HepG2 (cell line): ENCODE results near the gene PRIMPOL. TPM values are rescaled to one million over a fixed set of nuclear protein-coding genes. Genes with fewer than 3 reads are reported as not detected.

Experiments used
- CREB3 ChIP-seq: sonication (generic); formaldehyde crosslinking; IDR thresholded peaks from 2 replicates; pipeline ENCODE4 v1.5.0; 2020; ENCODE audit warnings: missing genetic modification reagents
- HOXA3 ChIP-seq: sonication (generic); formaldehyde crosslinking; IDR thresholded peaks from 2 replicates; pipeline ENCODE4 v1.5.0; 2020; ENCODE audit warnings: missing genetic modification reagents
- HOXA7 ChIP-seq: sonication (generic); formaldehyde crosslinking; IDR thresholded peaks from 2 replicates; pipeline ENCODE4 v1.8.1; 2022; ENCODE audit warnings: mild to moderate bottlenecking, missing genetic modification reagents, moderate library complexity
- MED1 ChIP-seq: sonication (generic); formaldehyde crosslinking; IDR thresholded peaks from 2 replicates; pipeline ENCODE4 v1.4.0; 2020; ENCODE audit warnings: missing genetic modification reagents
- STAG1 ChIP-seq: sonication (generic); formaldehyde crosslinking; IDR thresholded peaks from 2 replicates; pipeline ENCODE4 v1.4.0; 2020; ENCODE audit warnings: missing genetic modification reagents
- ZFP82 ChIP-seq: sonication (generic); formaldehyde crosslinking; IDR thresholded peaks from 2 replicates; pipeline ENCODE4 v1.5.1; 2020; ENCODE audit warnings: mild to moderate bottlenecking, missing genetic modification reagents, borderline replicate concordance
- ZNF558 ChIP-seq: sonication (generic); formaldehyde crosslinking; IDR thresholded peaks from 2 replicates; pipeline ENCODE4 v1.9.0; 2022; ENCODE audit warnings: mild to moderate bottlenecking, missing genetic modification reagents, borderline replicate concordance
- polyA plus RNA-seq, 8 experiments: library from polyadenylated mRNA; depleted of rRNA in 3 of 8; stranded (reverse) in 7 of 8; unstranded in 1 of 8; fragments of >200 nt; fragmentation: Illumina TruSeq in 4 of 8; extraction: Trizol in 4 of 8; gene quantifications; 2 replicates each; pipeline versions ENCODE4 v1.2.1 to v1.2.3, GENCODE V29; 2011 to 2016; ENCODE audit warnings: low read depth in 4 of 8, missing spikeins in 1 of 8, mixed read lengths in 1 of 8; ENCODE audit not compliant: insufficient read depth in 1 of 8
- total RNA-seq, 5 experiments: library from RNA; depleted of rRNA; stranded (reverse); fragments of >200 nt; fragmentation: Illumina TruSeq; extraction: Trizol; gene quantifications; 2 replicates each; pipeline ENCODE4 v1.2.3, GENCODE V29; 2016; ENCODE audit warnings: low read depth in 1 of 5
- TF ChIP-seq, protein P1 (sequence below): sonication (generic); formaldehyde crosslinking; IDR thresholded peaks from 2 replicates; pipeline ENCODE4 v1.5.0; 2020; ENCODE audit warnings: missing genetic modification reagents
- TF ChIP-seq, protein P2 (sequence below): sonication (generic); formaldehyde crosslinking; IDR thresholded peaks from 2 replicates; pipeline ENCODE4 v1.9.0; 2022; ENCODE audit warnings: missing genetic modification reagents, mild to moderate bottlenecking, borderline replicate concordance
- TF ChIP-seq, protein P3 (sequence below): sonication (generic); formaldehyde crosslinking; IDR thresholded peaks from 2 replicates; pipeline ENCODE4 v1.5.1; 2020; ENCODE audit warnings: mild to moderate bottlenecking, missing genetic modification reagents
- TF ChIP-seq, protein P4 (sequence below), 2 experiments: IDR thresholded peaks; 2 replicates each; pipeline ENCODE4 v1.6.1; 2011 to 2012; ENCODE audit warnings: low read length in 2 of 2, borderline replicate concordance in 1 of 2, low read depth in 1 of 2, mild to moderate bottlenecking in 1 of 2, moderate library complexity in 1 of 2

The PRIMPOL gene
- total and polyA plus RNA-seq, 2 of the 13 experiments (the other 11 are each of a cell fraction or from before 2014, with no cell fraction given): 7.3 to 11.0 TPM

DNA sequence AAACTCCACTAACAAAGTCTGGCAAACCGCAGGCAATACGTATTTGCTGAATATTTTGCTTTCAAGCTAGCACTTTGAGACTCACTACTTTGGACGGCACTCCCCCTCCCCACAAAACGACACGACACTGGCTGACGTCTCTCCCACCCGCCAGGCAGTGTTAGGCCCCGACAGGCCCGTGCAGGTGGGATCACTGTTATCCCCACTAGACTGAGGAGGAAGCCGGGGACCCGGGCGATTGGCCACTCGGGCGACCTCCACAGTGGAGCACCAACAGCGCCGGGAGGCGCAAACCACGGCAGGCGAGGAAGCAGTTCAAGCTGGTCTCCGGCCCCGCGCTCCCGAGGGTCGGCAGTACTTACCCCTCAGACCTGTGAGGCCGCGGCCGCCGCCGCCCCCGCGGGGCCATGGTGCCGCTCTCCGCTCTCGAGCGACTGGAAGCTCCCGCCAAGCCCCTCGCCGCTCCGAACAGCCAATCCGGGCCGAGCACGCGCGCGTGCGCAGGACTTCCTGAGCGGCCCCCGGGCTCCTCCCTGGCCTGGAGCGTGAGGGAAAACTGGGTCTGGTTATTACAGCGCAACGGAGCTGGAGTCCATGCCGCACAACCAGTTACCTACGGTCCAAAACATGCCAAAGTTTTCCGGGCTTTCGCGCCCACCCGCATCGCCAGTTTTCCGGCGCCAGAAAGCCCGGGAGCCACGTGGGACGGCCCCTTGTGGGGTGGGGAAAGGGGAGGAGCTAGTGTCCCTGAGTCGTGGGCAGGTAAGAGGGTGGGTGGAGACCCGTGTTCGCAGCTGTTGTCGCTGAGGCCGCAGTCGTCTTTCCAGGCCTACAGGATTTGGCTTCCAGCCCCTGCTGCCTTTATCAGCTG is 84.4 kb downstream of the PRIMPOL start, which contains the start of gene CENPU (continued):
- TF ChIP-seq STAG1 (CRISPR knock-in tag): peak; percentile 38
- TF ChIP-seq, protein P1, sequence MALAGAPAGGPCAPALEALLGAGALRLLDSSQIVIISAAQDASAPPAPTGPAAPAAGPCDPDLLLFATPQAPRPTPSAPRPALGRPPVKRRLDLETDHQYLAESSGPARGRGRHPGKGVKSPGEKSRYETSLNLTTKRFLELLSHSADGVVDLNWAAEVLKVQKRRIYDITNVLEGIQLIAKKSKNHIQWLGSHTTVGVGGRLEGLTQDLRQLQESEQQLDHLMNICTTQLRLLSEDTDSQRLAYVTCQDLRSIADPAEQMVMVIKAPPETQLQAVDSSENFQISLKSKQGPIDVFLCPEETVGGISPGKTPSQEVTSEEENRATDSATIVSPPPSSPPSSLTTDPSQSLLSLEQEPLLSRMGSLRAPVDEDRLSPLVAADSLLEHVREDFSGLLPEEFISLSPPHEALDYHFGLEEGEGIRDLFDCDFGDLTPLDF (CRISPR knock-in tag): peak; percentile 99
- 0 out of 2 replicates have a peak, but pooled peaks have one; percentile 66 for TF ChIP-seq CREB3 (CRISPR knock-in tag)
- TF ChIP-seq, protein P2, sequence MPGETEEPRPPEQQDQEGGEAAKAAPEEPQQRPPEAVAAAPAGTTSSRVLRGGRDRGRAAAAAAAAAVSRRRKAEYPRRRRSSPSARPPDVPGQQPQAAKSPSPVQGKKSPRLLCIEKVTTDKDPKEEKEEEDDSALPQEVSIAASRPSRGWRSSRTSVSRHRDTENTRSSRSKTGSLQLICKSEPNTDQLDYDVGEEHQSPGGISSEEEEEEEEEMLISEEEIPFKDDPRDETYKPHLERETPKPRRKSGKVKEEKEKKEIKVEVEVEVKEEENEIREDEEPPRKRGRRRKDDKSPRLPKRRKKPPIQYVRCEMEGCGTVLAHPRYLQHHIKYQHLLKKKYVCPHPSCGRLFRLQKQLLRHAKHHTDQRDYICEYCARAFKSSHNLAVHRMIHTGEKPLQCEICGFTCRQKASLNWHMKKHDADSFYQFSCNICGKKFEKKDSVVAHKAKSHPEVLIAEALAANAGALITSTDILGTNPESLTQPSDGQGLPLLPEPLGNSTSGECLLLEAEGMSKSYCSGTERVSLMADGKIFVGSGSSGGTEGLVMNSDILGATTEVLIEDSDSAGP: peak; percentile 97
- TF ChIP-seq HOXA3 (CRISPR knock-in tag): peak; percentile 91
- TF ChIP-seq MED1 (CRISPR knock-in tag): peak; percentile 93
- TF ChIP-seq ZFP82 (CRISPR knock-in tag): peak; percentile 85; the same call in 1 of the 2 replicates
- TF ChIP-seq ZNF558 (CRISPR knock-in tag): peak; percentile 45; the same call in 1 of the 2 replicates
- TF ChIP-seq, protein P3, sequence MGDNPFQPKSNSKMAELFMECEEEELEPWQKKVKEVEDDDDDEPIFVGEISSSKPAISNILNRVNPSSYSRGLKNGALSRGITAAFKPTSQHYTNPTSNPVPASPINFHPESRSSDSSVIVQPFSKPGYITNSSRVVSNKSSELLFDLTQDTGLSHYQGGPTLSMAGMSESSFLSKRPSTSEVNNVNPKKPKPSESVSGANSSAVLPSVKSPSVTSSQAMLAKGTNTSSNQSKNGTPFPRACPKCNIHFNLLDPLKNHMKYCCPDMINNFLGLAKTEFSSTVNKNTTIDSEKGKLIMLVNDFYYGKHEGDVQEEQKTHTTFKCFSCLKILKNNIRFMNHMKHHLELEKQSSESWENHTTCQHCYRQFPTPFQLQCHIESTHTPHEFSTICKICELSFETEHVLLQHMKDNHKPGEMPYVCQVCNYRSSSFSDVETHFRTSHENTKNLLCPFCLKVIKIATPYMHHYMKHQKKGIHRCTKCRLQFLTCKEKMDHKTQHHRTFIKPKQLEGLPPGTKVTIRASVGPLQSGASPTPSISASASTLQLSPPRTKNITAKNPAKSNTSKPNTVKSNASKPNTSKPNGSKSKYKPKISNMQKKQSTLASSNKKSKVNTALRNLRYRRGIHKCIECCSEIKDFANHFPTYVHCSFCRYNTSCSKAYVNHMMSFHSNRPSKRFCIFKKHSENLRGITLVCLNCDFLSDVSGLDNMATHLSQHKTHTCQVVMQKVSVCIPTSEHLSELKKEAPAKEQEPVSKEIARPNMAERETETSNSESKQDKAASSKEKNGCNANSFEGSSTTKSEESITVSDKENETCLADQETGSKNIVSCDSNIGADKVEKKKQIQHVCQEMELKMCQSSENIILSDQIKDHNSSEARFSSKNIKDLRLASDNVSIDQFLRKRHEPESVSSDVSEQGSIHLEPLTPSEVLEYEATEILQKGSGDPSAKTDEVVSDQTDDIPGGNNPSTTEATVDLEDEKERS (CRISPR knock-in tag): peak; percentile 91
- TF ChIP-seq, protein P4, sequence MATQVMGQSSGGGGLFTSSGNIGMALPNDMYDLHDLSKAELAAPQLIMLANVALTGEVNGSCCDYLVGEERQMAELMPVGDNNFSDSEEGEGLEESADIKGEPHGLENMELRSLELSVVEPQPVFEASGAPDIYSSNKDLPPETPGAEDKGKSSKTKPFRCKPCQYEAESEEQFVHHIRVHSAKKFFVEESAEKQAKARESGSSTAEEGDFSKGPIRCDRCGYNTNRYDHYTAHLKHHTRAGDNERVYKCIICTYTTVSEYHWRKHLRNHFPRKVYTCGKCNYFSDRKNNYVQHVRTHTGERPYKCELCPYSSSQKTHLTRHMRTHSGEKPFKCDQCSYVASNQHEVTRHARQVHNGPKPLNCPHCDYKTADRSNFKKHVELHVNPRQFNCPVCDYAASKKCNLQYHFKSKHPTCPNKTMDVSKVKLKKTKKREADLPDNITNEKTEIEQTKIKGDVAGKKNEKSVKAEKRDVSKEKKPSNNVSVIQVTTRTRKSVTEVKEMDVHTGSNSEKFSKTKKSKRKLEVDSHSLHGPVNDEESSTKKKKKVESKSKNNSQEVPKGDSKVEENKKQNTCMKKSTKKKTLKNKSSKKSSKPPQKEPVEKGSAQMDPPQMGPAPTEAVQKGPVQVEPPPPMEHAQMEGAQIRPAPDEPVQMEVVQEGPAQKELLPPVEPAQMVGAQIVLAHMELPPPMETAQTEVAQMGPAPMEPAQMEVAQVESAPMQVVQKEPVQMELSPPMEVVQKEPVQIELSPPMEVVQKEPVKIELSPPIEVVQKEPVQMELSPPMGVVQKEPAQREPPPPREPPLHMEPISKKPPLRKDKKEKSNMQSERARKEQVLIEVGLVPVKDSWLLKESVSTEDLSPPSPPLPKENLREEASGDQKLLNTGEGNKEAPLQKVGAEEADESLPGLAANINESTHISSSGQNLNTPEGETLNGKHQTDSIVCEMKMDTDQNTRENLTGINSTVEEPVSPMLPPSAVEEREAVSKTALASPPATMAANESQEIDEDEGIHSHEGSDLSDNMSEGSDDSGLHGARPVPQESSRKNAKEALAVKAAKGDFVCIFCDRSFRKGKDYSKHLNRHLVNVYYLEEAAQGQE (IDR thresholded peaks at IDR 0.05; ENCODE audit: borderline replicate concordance in 1 of 2, low read depth in 1 of 2, low read length in 2 of 2): no peak
- TF ChIP-seq HOXA7: 0 out of 2 replicates have a peak, but pooled peaks have one; percentile 15
